HepG2 (cell line): ENCODE measurements around the gene CFI. TPM values are rescaled to one million over a fixed set of nuclear protein-coding genes. Genes with fewer than 3 reads are reported as not detected.
A peak's percentile ranks its signal among the peaks of the same experiment; 100 is the strongest.

Source experiments
- DR1 ChIP-seq: sonication (generic); formaldehyde crosslinking; IDR thresholded peaks from 2 replicates; pipeline ENCODE4 v1.8.0; 2021; ENCODE audit warnings: mild to moderate bottlenecking, missing genetic modification reagents, inconsistent platforms
- GLMP ChIP-seq: sonication (generic); formaldehyde crosslinking; IDR thresholded peaks from 2 replicates; pipeline ENCODE4 v1.9.0; 2021; ENCODE audit warnings: missing genetic modification reagents, mild to moderate bottlenecking, borderline replicate concordance
- GTF3A ChIP-seq: sonication (generic); formaldehyde crosslinking; conservative IDR thresholded peaks from 2 replicates; pipeline ENCODE4 v1.4.0; 2020; ENCODE audit warnings: mild to moderate bottlenecking, missing genetic modification reagents
- HOXD1 ChIP-seq: sonication (generic); formaldehyde crosslinking; IDR thresholded peaks from 2 replicates; pipeline ENCODE4 v1.5.0; 2020; ENCODE audit warnings: missing genetic modification reagents
- IKZF5 ChIP-seq: IDR thresholded peaks from 2 replicates; pipeline ENCODE4 v1.6.1; 2018; ENCODE audit warnings: missing genetic modification reagents, mild to moderate bottlenecking, missing compliant biosample characterization
- MAZ ChIP-seq, 2 experiments: sonication (generic) in 1 of 2; formaldehyde crosslinking in 1 of 2; IDR thresholded peaks; 2 replicates each; pipeline versions ENCODE4 v1.5.0 to v1.6.1; 2012 to 2020; ENCODE audit warnings: low read depth in 2 of 2, mild to moderate bottlenecking in 2 of 2, borderline replicate concordance in 1 of 2, improper control_type of control experiment in 1 of 2, low read length in 1 of 2, missing genetic modification reagents in 1 of 2, moderate library complexity in 1 of 2
- MXI1 ChIP-seq: IDR thresholded peaks from 3 replicates; pipeline ENCODE4 v1.6.1; 2012; ENCODE audit warnings: low read depth, low read length, inconsistent platforms, borderline replicate concordance
- PATZ1 ChIP-seq: sonication (generic); formaldehyde crosslinking; IDR thresholded peaks from 2 replicates; pipeline ENCODE4 v1.4.0; 2020; ENCODE audit warnings: missing genetic modification reagents
- POLR2AphosphoS5 ChIP-seq: IDR thresholded peaks from 2 replicates; pipeline ENCODE4 v1.6.1; 2012; ENCODE audit warnings: low read depth, low read length
- RCOR2 ChIP-seq: IDR thresholded peaks from 2 replicates; pipeline ENCODE4 v1.6.1; 2016; ENCODE audit warnings: missing biosample characterization, missing genetic modification reagents
- SALL1 ChIP-seq: sonication (generic); formaldehyde crosslinking; IDR thresholded peaks from 2 replicates; pipeline ENCODE4 v1.8.0; 2022; ENCODE audit warnings: mild to moderate bottlenecking, missing genetic modification reagents
- STAT5B ChIP-seq: sonication (generic); formaldehyde crosslinking; IDR thresholded peaks from 2 replicates; pipeline ENCODE4 v1.4.0; 2020; ENCODE audit warnings: missing genetic modification reagents
- TFAP4 ChIP-seq: sonication (generic); IDR thresholded peaks from 2 replicates; pipeline ENCODE4 v1.6.1; 2016; ENCODE audit warnings: low read depth, borderline replicate concordance
- TFDP1 ChIP-seq: IDR thresholded peaks from 2 replicates; pipeline ENCODE4 v1.6.1; 2016; ENCODE audit warnings: missing compliant biosample characterization, missing genetic modification reagents, borderline replicate concordance
- TRIM22 ChIP-seq: fragments of 450-650 bp; IDR thresholded peaks from 2 replicates; pipeline ENCODE4 v1.6.1; 2017
- ZBTB8A ChIP-seq: sonication (generic); formaldehyde crosslinking; IDR thresholded peaks from 2 replicates; pipeline ENCODE4 v1.4.0; 2020; ENCODE audit warnings: mild to moderate bottlenecking, low read depth, missing genetic modification reagents, borderline replicate concordance
- ZGPAT ChIP-seq: IDR thresholded peaks from 2 replicates; pipeline ENCODE4 v1.6.1; 2016; ENCODE audit warnings: mild to moderate bottlenecking
- ZNF331 ChIP-seq: sonication (generic); formaldehyde crosslinking; IDR thresholded peaks from 2 replicates; pipeline ENCODE4 v1.4.0; 2020; ENCODE audit warnings: missing genetic modification reagents
- ZNF543 ChIP-seq: sonication (generic); formaldehyde crosslinking; IDR thresholded peaks from 2 replicates; pipeline ENCODE4 v1.4.0; 2020; ENCODE audit warnings: mild to moderate bottlenecking, missing genetic modification reagents
- polyA plus RNA-seq, 8 experiments: library from polyadenylated mRNA; depleted of rRNA in 3 of 8; stranded (reverse) in 7 of 8; unstranded in 1 of 8; fragments of >200 nt; fragmentation: Illumina TruSeq in 4 of 8; extraction: Trizol in 4 of 8; gene quantifications; 2 replicates each; pipeline versions ENCODE4 v1.2.1 to v1.2.3, GENCODE V29; 2011 to 2016; ENCODE audit warnings: low read depth in 4 of 8, missing spikeins in 1 of 8, mixed read lengths in 1 of 8; ENCODE audit not compliant: insufficient read depth in 1 of 8
- total RNA-seq, 5 experiments: library from RNA; depleted of rRNA; stranded (reverse); fragments of >200 nt; fragmentation: Illumina TruSeq; extraction: Trizol; gene quantifications; 2 replicates each; pipeline ENCODE4 v1.2.3, GENCODE V29; 2016; ENCODE audit warnings: low read depth in 1 of 5

The CFI gene
- total and polyA plus RNA-seq, 2 of the 13 experiments (the other 11 are each of a cell fraction or from before 2014, with no cell fraction given), result 284 to 337 TPM

GRCh38 chr4:109702950-109703663 is 98.7 kb downstream of the CFI start, which contains the start of gene CASP6 (continued):
- TF ChIP-seq TFDP1 (CRISPR knock-in tag) (peak; percentile 8; the same call in 1 of the 2 replicates), SALL1 (CRISPR knock-in tag) (peak; percentile 44), STAT5B (CRISPR knock-in tag) (no peak), IKZF5 (CRISPR knock-in tag) (no peak), MAZ (IDR thresholded peaks at IDR 0.05; ENCODE audit: borderline replicate concordance, low read depth, low read length) (no peak), MAZ (CRISPR knock-in tag; IDR thresholded peaks at IDR 0.05; ENCODE audit: low read depth) (no peak), GLMP (no peak), ZBTB8A (CRISPR knock-in tag) (no peak), GTF3A (no peak), HOXD1 (no peak), PATZ1 (CRISPR knock-in tag) (0 out of 2 replicates have a peak, but pooled peaks have one; percentile 25), MXI1 (no peak), POLR2AphosphoS5 (peak; percentile 39; the same call in 1 of the 2 replicates), ZNF331 (CRISPR knock-in tag) (no peak), DR1 (no peak), TFAP4 (no peak), ZNF543 (CRISPR knock-in tag) (0 out of 2 replicates have a peak, but pooled peaks have one; percentile 23), ZGPAT (peak; percentile 42; the same call in 1 of the 2 replicates), RCOR2 (no peak), TRIM22 (no peak)
